Heart left ventricle (tissue), 16 donors: ENCODE results near the gene PARD3B. TPM values are rescaled to one million over a fixed set of nuclear protein-coding genes. Genes with fewer than 3 reads are reported as not detected.

Source experiments
- ATAC-seq, 4 donors: fragments of 200-7000 bp; cut with Tn5 transposase; one replicate each; pipeline ENCODE4 v1.9.1; 2020 to 2022; ENCODE audit warnings: moderate library complexity in 4 of 4, mild to moderate bottlenecking in 3 of 4, moderate number of reproducible peaks in 1 of 4
- DNase-seq, 5 donors: peaks; one replicate each; pipeline ENCODE4 v3.0.0-alpha.2; 2020
- H3K27ac ChIP-seq, 12 donors: fragments of 200-600 bp; sonication (generic) in 4 of 12; one replicate each; pipeline versions ENCODE4 v1.5.0 to v1.8.0; 2016 to 2022; ENCODE audit warnings: mild to moderate bottlenecking in 2 of 12
- H3K27me3 ChIP-seq, 9 donors: fragments of 200-600 bp; sonication (generic) in 2 of 9; one replicate each; pipeline versions ENCODE4 v1.5.1 to v1.8.0; 2016 to 2022; ENCODE audit warnings: mild to moderate bottlenecking in 3 of 9
- H3K36me3 ChIP-seq, 9 donors: fragments of 200-600 bp; sonication (generic) in 2 of 9; one replicate each; pipeline versions ENCODE4 v1.5.0 to v1.8.0; 2018 to 2022; ENCODE audit warnings: mild to moderate bottlenecking in 2 of 9
- H3K4me1 ChIP-seq, 12 donors: fragments of 200-600 bp; sonication (generic) in 4 of 12; one replicate each; pipeline versions ENCODE4 v1.5.0 to v1.8.0; 2016 to 2022; ENCODE audit warnings: mild to moderate bottlenecking in 3 of 12
- H3K4me3 ChIP-seq, 12 donors: fragments of 200-600 bp; sonication (generic) in 4 of 12; one replicate each; pipeline versions ENCODE4 v1.5.0 to v1.8.0; 2017 to 2022; ENCODE audit warnings: mild to moderate bottlenecking in 9 of 12, moderate library complexity in 4 of 12
- H3K9me3 ChIP-seq, 12 donors: fragments of 200-600 bp; sonication (generic) in 4 of 12; one replicate each; pipeline versions ENCODE4 v1.5.0 to v1.8.0; 2016 to 2022; ENCODE audit warnings: mild to moderate bottlenecking in 1 of 12
- POLR2A ChIP-seq, 2 donors: fragments of 450-650 bp; IDR thresholded peaks; one replicate each; pipeline ENCODE4 v1.6.1; 2017; ENCODE audit warnings: antibody characterized with exemption in 2 of 2, mild to moderate bottlenecking in 2 of 2, moderate library complexity in 2 of 2
- WGBS, 4 donors: extraction: QIAGEN DNeasy Blood & Tissue Kit in 2 of 4; methylation state at CpG; one replicate each; pipeline versions ENCODE4 v1.1.5 to v1.1.7; 2013 to 2018; 5-methylcytosine and 5-hydroxymethylcytosine counted together
- intact Hi-C, 10 donors: fragments of 100-400 bp; cut with DNase I; formaldehyde crosslinking; loops; one replicate each; pipeline versions ENCODE4 v1.11.1 to v1.14.2; 2022
- polyA plus RNA-seq, 2 donors: library from polyadenylated mRNA; stranded (reverse); fragments of 200-250 nt; gene quantifications; one replicate each; pipeline ENCODE4 v1.2.3, GENCODE V29; 2013
- total RNA-seq, 9 donors: library from RNA; depleted of rRNA in 2 of 9; stranded (reverse); fragments of >200 nt in 2 of 9; fragmentation: NEBNext Ultra II Directional in 3 of 9; extraction: Animal tissue kit (Norgen Biotek cat#: 25700) in 3 of 9; gene quantifications; one replicate each; pipeline versions ENCODE4 v1.1.0 to v1.2.4, GENCODE V29; 2016 to 2023
- TF ChIP-seq, protein P1 (sequence below), 12 donors: fragments of 200-600 bp; sonication (generic) in 4 of 12; IDR thresholded peaks; one replicate each; pipeline versions ENCODE4 v1.5.0 to v1.8.0; 2018 to 2022; ENCODE audit warnings: antibody characterized with exemption in 12 of 12, mild to moderate bottlenecking in 5 of 12
- donor health status: ischemic (EF 13 %, LVEDD 7.1; RV severe dilation, severe dysfunction).
- donor health status: healthy with polysubstance abuse.
- donor health status: DM: no; HTN: yes; CAD: no.
- donor health status: DM: no; HTN: no; CAD: no.
- donor health status: ischemic (EF 25% LVEDD 6.9; RV normal size, moderate dysfunction).
- donor health status: ischemic (EF 25% LVEDD 5.7; RV mildly dilated, moderate dysfunction).
- donor health status: healthy.
- donor health status: DM: yes; HTN: yes; CAD: no.
- donor health status: ischemic (EF 35%, LVEDD 5.7; RV mildly dilated, moderate dysfunction).
- donor health status: nonischemic (EF 11% LVEDD 7.7; RV severe dilation, severe dysfunction).
- donor health status: DM: yes; HTN: yes; CAD: no.
- donor health status: PGD.
- donor health status: ischemic (EF 29% LVEDD 5.4; RV normal size, mild dysfunction).
- donor health status: nonischemic (EF 23%, LVEDD 6.1; RV moderate dilation, normal function).

The PARD3B gene
- total and polyA plus RNA-seq, 11 donors: 0.71 to 15.1 (median 6.2) TPM

- 79 to 81% (median 80%) methylated on average over 9 of the region's 9 CpGs for WGBS, 4 donors
These were observed 830.5 kb downstream of the PARD3B start for GRCh38 chr2:205375461-205376448.

GRCh38 chr2:205377324-205377723 is 832.0 kb downstream of the PARD3B start:
- no peak overlapping the region for H3K27ac ChIP-seq
- H3K4me1 ChIP-seq: no peaks in the 10 kb centered on the region
- no peaks in the 10 kb centered on the region for H3K9me3 ChIP-seq
- TF ChIP-seq POLR2A (IDR thresholded peaks at IDR 0.05): no peak
- TF ChIP-seq, protein P1, sequence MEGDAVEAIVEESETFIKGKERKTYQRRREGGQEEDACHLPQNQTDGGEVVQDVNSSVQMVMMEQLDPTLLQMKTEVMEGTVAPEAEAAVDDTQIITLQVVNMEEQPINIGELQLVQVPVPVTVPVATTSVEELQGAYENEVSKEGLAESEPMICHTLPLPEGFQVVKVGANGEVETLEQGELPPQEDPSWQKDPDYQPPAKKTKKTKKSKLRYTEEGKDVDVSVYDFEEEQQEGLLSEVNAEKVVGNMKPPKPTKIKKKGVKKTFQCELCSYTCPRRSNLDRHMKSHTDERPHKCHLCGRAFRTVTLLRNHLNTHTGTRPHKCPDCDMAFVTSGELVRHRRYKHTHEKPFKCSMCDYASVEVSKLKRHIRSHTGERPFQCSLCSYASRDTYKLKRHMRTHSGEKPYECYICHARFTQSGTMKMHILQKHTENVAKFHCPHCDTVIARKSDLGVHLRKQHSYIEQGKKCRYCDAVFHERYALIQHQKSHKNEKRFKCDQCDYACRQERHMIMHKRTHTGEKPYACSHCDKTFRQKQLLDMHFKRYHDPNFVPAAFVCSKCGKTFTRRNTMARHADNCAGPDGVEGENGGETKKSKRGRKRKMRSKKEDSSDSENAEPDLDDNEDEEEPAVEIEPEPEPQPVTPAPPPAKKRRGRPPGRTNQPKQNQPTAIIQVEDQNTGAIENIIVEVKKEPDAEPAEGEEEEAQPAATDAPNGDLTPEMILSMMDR (IDR thresholded peaks at IDR 0.05): no peak
- no peaks in the 10 kb centered on the region for H3K36me3 ChIP-seq
- no peaks in the 10 kb centered on the region for H3K27me3 ChIP-seq
- no peak overlapping the region for H3K4me3 ChIP-seq
- intact Hi-C loops: no loop called here
- DNase-seq (no peak), ATAC-seq (no peak)

More at GRCh38 chr2:205375461-205376448, 830.5 kb downstream of the PARD3B start:
- H3K4me1 ChIP-seq: no peaks in the 10 kb centered on the region
- no peaks in the 10 kb centered on the region for H3K27me3 ChIP-seq
- H3K27ac ChIP-seq: peak overlapping the region in 2 of 12 donors; percentile 14 to 36
- H3K9me3 ChIP-seq: no peaks in the 10 kb centered on the region
- ATAC-seq (peak in 2 of 4 donors; percentile 36 to 53), DNase-seq (no peak)
- no peak overlapping the region for H3K4me3 ChIP-seq
- H3K36me3 ChIP-seq: no peaks in the 10 kb centered on the region
- TF ChIP-seq POLR2A (IDR thresholded peaks at IDR 0.05): no peak
- TF ChIP-seq, protein P1 (IDR thresholded peaks at IDR 0.05): no peak
- intact Hi-C loops: no loop called here

GRCh38 chr2:205383601-205384000 is 838.3 kb downstream of the PARD3B start:
- Histone ChIP-seq H3K27me3 (no peaks in the 10 kb centered on the region), H3K9me3 (no peaks in the 10 kb centered on the region), H3K27ac (no peak overlapping the region), H3K36me3 (no peaks in the 10 kb centered on the region), H3K4me1 (no peaks in the 10 kb centered on the region), H3K4me3 (no peak overlapping the region)
- WGBS, 4 donors: 94 to 100% (median 99%) methylated on average over 2 of the region's 2 CpGs
- TF ChIP-seq, protein P1 (IDR thresholded peaks at IDR 0.05): no peak
- no peak for TF ChIP-seq POLR2A (IDR thresholded peaks at IDR 0.05)
- DNase-seq: no peak
- intact Hi-C loops: no loop called here
- ATAC-seq: no peak

DNA sequence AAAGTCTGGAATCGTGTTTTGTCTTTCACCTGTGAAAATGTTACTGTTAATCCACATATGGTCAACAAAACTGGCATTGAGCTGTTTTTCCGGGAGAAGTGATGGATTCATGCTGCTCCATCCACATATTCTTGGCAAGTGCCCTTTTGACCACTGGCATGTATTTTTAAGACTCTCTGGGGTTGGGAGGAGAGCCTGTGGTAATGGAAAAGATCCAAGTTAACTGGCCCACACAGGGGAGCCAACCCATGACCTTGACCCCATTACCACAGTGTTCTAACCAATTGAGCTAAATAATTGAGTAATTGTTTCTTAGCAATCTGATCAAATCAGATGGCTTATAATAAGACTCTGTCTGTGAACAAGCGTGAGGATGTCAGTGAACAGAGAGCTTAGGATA is 840.8 kb downstream of the PARD3B start:
- H3K36me3 ChIP-seq: no peaks in the 10 kb centered on the region
- no peak for ATAC-seq
- TF ChIP-seq POLR2A (IDR thresholded peaks at IDR 0.05): no peak
- TF ChIP-seq, protein P1 (IDR thresholded peaks at IDR 0.05): no peak
- no peak for DNase-seq
- no peak overlapping the region for H3K4me3 ChIP-seq
- WGBS, 4 donors: 84 to 94% (median 91%) methylated on average over 3 of the region's 3 CpGs
- H3K9me3 ChIP-seq: no peaks in the 10 kb centered on the region
- H3K27me3 ChIP-seq: no peaks in the 10 kb centered on the region
- intact Hi-C loops: no loop called here
- H3K4me1 ChIP-seq: no peaks in the 10 kb centered on the region
- no peak overlapping the region for H3K27ac ChIP-seq
